HG03520 (cell line): ENCODE measurements around the gene DSTN.

Source experiments
- ATAC-seq: cut with Tn5 transposase; IDR thresholded peaks from one replicate; pipeline ENCODE4 v1.9.1; 2021; ENCODE audit warnings: mild to moderate bottlenecking, moderate library complexity; ENCODE audit not compliant: unreplicated experiment

DSTN gene

DNA sequence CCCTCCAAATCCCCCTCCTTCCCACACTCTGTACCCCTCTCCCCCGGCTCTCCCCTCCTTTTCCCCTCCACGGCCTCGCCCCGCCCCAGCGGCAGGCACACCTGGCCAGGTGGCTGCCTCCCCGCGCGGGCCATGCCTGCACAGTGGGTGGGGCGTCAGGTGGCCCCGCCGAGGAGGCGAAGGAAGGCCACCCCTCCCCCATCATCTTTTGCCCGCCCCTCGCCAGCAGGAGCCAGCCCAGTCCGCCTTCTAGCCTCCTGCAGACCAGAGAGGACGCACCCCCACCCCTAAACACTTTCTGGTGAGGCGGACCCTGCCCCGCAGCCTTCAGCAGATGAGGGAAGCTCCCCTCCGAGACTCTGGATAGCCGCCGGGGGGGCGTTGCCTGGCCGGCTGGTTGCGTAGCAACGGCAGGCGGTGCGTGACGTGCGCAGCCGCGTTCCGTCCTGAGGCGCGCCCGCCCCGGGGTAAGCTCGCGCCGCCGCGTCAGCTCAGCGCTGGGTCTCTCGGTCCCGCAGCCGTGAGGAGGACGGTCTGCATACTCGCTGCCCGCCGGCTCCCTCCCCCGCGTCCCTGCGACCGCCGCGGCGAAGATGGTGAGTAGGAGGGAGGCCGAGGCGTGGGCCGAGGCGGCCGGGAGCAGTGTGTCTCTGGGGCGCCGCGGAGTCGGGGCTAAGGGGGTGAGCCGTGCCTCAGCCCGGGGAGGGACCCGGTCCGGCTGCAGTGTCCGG lies at the start of gene DSTN:
DSTN (plus strand) TSS at position 460 of the 731 bp plus-strand sequence; CDS start at position 594, 134 bp downstream.
- ATAC-seq, result peak; percentile 95

DNA sequence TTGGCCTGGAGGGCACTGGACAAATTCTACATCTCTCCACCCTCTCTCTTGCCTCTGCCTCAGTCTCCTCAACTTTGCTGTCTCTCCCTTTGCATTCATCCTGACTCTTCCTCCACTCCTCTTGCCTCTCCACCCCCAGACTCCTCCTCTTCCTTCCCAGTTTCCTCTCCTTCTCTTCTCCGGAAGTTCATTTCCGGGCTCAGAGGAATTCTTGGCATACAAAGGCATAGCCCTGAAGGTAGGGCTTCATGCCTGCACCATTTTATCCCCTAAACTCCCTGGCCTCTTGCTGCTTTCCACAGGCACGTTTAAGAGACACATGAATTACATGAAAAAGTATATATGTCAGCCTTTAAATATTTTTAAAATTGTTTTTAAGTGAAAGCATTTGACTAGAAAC lies 49.3 kb upstream of the DSTN start:
- no peak for ATAC-seq

DNA sequence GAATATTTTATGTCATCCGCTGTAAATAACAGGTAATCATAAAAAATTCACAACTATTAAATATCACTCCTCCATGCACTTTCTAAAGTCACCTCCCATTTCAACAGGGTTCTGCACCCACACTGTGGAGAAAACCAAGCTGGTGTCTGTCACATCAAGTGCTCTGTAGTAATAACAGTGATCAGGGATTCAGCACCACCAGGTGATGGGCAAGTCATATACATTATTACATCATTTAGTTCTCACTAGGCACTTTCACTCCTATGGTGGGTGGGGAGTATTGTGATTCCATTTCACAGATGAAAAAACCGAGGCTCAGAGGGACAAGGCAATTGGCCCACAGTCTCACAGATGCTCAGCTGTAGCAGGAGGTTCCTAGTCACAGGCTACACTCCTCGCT lies 47.3 kb upstream of the DSTN start:
- ATAC-seq, result no peak

- ATAC-seq, result no peak
Observed at GRCh38 chr20:17523326-17523725, 46.5 kb upstream of the DSTN start.

DNA sequence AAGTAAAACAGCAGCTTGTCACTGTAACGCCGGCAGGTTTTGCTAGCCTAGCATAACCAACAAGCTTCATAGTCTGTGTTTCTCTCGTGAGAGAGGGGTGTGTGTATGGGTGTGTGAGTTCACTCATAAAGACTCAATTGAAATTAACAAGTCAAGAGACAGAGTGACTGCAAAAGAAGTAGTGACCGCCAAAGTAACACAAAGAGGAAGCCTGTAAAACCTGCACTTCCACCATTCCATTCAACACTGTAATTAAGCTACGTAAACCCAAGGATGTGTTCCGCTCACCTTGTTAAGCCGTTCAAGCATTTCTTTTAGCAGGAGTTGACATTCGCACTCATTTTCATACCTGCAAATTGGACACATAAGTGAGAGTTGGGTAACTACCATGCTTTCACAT lies 45.3 kb upstream of the DSTN start:
- no peak for ATAC-seq

GRCh38 chr20:17525132-17525531 lies 44.7 kb upstream of the DSTN start:
- no peak for ATAC-seq

GRCh38 chr20:17525650-17526049 lies 44.2 kb upstream of the DSTN start:
- no peak for ATAC-seq

- no peak for ATAC-seq
Observed at GRCh38 chr20:17529586-17529985, 40.3 kb upstream of the DSTN start.

DNA sequence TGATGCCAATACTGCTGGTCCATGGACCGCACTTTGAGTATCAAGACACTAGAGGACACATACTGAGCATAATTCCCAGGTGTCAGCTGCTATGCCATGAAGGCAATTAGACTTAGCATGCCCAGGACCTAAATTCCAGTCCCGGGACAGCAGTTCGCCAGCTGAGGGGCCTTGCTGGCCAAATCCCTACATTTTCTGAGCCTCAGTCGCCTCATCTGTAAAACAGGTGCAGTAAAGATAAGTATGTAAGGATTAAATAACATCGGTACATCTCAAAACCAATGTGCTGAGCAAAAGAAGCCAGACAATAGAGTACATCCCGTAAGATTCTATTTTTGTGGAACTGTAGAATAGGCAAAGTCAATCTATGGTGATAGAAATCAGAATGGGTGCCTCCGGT lies 39.7 kb upstream of the DSTN start:
- ATAC-seq, result no peak

DNA sequence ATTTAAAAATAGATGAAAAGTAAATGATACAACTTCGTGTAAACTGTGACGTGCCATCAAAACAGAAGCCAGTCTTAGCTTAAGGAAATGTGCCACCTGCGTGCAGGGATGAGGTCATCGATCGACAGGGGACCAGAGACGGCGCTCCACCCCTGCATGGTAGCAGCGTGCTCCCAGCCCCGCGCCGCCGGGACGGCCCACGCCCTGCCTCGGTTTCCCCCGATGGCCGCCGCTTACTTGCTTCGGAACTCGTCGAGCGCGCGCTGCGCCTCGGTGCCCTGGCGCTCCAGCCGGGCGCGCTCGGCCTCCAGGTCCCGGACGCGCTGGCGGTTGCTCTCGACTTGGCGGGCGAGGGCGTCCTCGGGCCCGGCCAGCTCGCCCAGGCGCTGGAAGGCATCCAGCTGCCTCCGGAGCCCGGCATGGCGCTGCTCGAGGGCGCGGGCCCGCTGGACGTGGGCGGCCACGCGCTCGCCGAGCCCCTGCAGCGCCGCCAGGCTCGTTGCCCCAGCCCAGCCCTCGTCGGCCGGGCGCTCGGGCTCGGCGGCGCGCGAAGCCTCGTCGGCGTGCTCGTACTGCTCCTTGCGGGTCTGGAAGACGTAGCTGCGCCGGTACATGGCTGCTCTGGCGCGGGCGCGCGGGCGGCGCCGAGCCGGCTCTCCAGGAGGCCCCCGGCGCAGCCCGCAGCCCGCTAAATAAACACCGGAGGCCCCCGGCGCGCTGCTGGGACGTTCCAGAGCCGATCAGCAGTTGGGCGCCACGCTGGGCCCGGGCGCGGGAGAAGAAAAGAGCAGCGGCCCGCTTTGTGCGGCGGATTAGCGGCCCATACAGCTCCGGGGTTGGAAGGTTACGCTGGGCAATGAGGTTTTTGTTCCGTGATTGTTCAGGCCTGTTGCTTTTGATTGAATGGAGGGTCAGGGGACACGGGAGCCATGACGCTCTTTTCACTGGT lies 38.9 kb upstream of the DSTN start, which contains the start of gene BFSP1:
BFSP1 (minus strand) TSS at position 664 of the 949 bp plus-strand sequence; CDS start at position 614, 50 bp downstream.
- peak; percentile 58 for ATAC-seq

DNA sequence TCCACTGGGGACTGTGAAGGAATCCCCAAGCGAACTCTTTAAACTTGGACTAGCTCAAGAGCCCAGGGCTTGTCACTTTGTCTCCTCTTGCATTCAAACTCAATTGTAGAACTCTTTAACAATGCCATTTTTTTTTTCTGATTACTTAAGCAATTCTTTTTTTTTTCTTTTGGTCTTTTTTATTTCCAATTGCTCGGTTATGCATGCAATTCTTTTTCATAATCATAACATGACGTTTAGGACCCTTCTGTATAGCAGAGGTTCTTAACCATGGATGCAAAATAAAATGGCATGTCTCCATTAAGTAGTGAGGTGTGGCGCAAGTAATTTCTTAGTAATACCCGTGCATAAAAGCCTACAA lies 38.2 kb upstream of the DSTN start:
- no peak for ATAC-seq

- no peak for ATAC-seq
Observed at GRCh38 chr20:17533396-17533795, 36.5 kb upstream of the DSTN start.

DNA sequence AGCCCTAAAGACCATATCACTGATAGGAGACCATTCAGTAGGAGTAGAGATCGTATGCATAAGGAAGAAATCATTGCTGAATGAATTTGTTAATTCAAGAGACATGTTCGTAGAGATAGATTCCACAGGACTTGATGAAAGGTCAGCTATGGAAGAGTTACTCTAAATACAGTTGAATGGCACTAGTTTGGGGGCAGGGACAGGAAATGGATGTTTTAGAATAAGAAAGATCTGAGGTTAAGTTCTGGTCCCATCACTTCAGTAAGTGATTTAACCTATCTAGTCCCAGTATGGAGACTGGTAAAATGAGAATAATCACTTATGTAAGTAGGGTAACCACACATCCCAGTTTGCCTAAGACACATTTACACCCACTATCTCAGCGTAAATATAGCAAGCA lies 35.8 kb upstream of the DSTN start:
- no peak for ATAC-seq

DNA sequence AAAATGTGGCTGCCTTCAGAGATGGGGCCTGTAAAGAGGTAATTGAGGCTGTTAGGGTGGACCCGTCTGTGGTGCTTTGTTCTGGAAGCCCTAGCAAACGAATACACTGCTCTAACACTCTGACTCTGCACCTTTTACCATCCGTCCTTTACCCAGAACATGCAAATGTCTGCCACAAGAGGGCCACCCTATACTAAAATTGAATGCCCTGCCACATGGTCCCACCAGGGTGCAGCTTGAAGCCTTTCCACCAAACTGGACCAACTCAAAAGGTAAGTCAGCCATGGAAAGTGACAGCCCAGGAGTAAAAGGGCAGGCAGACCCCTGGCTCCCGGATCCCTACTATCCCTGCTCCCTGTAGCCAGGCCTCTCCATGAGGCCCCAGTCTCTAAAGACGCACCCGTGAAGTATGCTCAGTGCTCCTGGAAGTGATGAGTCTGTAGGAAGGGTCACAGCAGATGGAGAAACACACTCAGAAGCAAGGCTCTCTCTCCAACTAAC lies 32.9 kb upstream of the DSTN start:
- peak; percentile 76 for ATAC-seq

GRCh38 chr20:17537959-17538358 lies 31.9 kb upstream of the DSTN start:
- ATAC-seq, result no peak

DNA sequence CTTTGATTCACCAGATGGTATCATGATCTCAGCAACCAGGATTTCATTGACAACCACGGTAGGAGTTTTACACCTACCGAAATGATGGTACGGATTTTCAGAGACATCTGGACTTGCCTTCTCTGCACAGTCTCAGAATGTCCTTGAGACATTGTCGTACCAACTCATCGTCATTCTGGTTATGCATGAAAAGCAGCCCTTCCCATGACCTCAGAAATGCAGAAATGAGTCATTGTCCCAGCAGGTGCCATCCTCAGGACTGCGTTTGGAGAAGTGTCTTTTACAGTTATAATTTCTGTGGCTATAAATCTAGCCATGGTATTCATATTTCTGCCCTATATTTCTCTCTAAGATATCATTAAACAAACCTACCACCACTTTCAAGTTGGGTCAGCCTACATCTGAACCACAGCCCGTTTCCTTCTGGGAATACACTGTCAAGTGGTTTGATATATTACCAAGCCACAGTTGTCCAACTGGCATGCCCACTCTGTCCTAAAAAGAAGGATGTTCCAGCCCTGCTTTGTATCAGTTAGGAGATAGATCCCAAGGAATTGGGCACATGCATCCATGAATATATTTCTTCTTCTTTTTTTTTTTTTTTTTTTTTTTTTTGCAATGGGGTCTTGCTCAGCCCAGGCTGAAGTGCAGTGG lies 31.2 kb upstream of the DSTN start:
- ATAC-seq, result peak; percentile 75

GRCh38 chr20:17541596-17541995 lies 28.3 kb upstream of the DSTN start:
- no peak for ATAC-seq

GRCh38 chr20:17541996-17542395 lies 27.9 kb upstream of the DSTN start:
- no peak for ATAC-seq

DNA sequence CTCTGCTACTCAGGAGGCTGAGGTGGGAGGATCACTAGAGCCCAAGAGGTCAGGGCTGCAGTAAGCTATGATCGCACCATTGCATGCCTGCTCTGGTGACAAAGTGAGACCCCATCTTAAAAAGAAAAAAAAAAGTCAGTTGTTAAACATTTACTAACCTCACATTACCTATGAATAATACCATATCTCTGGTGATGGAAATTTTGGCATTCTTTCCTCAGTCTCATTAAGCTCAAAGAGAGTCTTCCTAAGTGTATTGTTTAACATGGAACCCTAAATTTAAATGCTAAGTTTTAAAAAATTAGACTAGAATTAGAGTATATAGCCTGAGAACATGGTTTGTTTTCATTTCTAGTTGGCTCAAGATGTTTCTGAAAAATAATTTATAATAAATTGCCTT lies 27.4 kb upstream of the DSTN start:
- ATAC-seq, result no peak

DNA sequence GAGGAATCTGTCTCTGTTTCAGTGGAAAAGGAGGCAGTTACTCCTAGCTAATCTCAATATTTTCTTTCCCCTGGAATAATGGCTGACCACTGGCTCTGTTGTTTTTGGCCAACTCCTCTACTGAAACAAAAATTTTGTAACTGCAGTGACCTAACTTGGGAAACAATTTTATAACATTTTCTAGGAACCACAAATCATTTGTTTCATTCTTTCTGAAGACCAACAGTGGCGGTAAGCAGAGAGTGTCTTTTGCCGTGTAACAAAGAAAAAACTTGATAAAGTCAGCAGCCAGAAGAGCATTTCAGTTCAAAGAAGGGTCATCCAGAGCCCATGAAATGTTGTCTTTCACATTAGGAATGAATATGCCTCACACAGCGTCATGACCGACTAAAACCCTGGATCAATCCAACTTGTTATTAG lies 26.9 kb upstream of the DSTN start:
- ATAC-seq, result no peak

DNA sequence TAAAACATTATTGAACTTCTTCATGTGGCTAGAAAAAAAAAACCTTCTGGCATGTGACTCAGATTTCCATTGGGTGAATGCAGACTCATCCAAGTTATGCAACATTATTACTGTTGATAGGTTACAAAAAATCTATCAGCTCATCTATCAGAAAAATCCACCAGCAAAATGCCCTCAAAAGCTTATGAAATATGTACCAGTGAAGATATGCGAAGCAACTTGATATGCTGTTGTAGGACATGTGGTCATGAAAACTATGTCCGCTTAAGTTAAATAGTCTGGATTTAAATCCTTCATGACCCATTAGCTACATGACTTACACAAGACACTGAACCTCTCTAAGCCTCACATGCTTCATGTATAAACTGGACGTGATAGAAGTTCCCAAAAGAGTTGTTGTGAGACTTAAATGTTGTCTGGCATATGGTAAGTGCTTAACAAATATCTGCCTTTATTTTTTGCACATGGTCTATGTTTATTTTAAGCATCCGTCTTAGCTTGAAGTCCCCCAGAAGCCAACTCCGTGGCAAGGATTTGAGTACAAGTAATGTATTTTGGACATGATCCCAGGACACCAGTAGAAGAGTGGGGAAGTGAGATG lies 26.2 kb upstream of the DSTN start:
- ATAC-seq, result no peak
